NCI-H460 (cell line): ENCODE results near the gene PDX1. TPM values are rescaled to one million over a fixed set of nuclear protein-coding genes. Genes with fewer than 3 reads are reported as not detected.
A peak's percentile ranks its signal among the peaks of the same experiment; 100 is the strongest.
"Not testable (repeated sequence)": the region's sequence is repeated elsewhere in the genome, so short reads cannot be mapped to it uniquely, and the experiment has no call there.

ENCODE experiments used
- DNase-seq: peaks from one replicate; pipeline ENCODE4 v3.0.0-alpha.2; 2016; ENCODE audit warnings: low read depth; ENCODE audit errors: extremely low read depth
- total RNA-seq: library from RNA; depleted of rRNA; stranded (reverse); fragments of >200 nt; shearing (Covaris generic); gene quantifications from 2 replicates; pipeline ENCODE4 v1.2.3, GENCODE V29; 2014

PDX1 gene
- total RNA-seq, 1 experiment from 2014 or later, result not detected

DNA sequence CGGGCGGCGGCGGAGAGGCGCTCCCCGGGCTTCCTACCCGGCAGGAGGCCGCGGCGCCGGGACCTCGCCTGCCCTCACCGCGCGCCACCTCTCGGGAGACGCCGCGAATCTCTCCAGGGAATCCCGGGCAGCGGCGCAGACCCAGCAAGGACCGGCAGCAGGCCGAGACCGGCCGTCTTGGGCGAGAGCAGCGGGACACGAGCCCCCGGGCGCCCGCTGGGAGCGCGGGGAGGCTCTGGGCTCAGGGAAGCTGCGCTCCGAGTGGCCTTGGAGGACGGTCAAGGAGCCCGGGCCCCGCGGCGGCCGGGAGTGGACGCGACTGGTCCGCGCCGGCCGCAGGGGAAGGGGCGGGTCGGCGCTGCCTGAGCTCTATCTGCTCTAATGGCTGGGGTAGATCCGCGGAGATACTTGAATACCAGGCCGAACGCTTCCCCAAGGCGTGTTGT is 34.6 kb downstream of the PDX1 start:
- DNase-seq, result no peak

DNA sequence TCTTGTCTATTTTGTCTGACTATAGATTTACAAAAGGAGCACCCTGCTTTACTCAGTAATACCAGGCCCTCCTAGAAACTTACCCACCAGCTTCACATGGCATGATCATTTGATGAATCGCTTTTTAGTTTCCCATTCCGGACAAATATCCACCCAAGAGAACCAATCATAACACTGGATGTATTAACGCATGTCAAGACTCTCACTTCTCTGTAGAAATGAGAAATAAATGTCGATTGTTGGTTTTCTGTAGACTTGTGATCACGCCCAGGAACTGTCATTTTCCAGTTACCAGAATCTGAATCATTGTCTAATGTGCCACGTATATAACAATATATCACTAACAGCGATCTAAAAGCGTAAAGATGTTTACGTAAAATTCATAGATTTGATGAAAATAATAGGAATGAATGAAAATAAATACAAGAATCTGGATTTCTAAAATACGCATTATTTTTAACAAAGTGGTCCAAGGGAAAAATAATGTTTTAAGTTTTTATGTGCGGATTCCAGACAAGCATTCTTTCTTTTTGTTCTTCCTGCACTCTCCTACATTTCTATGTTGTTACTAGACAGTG is 35.3 kb downstream of the PDX1 start:
- DNase-seq, result no peak

DNA sequence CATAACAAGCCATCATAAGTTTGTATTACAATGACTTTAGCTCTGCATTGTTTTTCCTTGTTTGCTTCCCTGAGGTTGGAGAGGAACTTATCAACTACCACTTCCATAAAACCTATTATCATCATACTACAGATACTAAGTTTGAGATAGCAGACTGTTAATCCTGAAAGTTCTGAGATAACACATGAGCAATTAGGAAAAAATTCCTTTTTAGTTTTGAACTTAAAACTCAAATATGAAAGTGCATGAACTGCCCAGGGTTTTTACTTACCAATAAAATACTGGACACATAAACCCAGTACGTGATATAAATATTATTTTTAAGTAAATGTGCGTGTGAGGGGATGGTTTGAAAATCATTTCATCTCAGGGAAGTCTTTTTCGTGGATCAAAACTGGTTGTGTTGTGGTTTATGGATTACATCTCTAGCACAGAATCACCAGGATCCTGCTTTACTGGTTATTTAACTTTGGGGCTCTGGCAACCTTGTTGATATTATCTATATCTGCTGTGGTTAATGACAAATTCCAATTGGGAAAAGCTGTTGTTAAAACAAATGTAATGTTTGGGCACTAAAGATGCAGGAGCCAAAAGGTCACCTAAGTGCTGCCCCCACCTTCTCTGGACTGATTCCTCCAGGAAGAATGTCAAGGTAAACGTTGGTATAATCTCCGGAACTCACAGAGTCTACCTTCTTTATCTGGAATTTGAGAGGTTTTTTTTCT is 36.9 kb downstream of the PDX1 start:
- no peak for DNase-seq

DNA sequence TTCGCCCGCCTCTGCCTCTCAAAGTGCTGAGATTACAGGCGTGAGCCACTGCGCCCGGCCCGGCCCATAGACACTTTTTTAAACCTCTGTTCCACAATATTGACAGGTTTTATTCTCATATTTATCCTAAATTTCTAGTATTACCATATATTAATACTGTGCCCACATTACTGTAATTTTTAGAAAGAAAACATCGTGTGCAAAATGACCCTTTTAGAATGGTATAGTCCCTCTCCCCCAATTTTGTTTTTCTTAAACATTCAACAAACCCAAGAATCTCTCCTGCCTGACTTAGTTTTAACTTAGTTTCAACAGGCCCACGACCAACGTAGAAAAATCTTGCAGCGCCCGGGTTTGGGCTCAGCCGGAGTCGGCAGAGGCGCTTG is 40.2 kb downstream of the PDX1 start:
- DNase-seq, result no peak

DNA sequence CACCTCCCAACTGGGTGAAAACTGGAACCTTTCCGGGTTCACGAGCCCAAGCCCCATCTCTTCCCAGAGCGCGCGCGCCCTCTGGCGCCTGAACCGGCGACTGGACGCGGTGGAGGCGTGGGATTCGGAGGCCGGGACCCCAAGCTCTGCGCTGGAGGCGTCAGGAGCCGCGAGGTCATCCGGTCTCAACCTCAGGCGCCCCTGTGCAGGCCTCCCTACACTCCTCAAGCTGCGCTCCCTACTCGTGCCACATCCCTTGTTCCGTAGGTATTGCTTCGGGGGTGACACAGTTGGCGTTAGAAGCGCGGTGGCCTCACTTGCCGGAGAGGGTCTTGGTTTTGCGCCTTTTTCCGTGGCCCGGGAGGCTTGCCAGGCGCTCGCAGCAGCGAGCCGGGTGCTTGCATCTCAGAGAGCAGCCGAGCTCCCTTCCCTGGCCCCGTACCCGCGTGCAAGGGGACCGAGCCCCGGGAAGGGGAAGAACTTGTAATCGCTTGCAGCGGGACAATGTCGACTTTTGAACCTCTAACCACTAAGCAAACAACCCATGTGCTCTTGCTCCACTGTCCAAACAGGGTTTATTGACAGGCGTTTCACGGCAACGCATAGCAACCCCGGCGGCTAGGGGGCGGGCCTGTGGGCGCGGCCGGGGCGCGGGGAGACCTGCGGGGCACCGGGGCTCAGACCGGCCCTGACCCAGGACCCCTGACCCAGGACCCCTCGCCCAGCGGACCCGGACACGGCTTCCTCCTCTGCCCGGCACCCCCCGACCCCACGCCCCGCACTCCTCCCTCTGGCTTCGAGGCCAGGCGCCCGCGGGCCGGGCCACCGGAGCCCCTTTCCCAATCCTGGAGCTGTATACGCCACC is 40.8 kb downstream of the PDX1 start:
- peak; percentile 53 for DNase-seq

DNA sequence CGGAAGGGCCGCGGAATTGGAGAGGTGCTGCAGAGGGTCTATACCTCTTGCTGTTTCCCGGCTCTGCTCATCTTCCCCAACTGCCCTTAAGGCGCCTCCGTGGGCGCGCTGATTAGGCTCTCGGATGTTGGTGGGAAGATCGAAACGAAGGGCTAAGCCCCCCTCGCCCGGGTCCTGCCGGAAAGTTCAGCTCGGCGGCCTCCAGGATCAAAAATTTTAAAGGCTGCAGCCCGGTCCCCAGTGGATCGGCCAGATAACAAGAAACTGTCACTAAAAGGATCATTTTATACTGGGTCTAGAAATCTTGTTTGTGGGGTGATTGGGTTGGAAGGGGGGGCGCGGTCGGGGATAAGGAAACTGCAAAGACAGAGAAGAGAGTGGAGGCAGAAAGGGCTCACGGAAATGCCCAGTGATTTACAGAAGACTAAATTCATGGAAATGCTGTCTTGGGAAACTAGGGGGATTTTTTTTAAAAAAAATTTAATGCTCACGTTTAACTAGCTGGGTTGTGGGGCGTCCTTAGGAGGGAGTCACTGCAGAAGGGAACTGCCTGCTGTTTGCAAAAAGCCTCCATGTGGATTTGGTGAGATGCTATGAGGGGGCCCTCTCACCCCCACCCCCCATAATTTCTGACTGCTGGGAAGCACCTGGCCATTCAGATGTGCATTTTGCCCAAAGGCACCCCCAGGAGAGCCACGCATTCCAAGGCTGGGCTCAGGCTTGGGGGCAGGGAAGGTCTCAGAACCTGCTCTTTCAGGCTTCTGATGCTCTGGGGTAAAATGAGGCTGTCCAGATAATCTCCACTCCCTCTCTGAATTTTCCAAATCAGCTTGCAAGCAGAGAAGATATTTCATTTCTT is 41.7 kb downstream of the PDX1 start:
- DNase-seq, result no peak

DNA sequence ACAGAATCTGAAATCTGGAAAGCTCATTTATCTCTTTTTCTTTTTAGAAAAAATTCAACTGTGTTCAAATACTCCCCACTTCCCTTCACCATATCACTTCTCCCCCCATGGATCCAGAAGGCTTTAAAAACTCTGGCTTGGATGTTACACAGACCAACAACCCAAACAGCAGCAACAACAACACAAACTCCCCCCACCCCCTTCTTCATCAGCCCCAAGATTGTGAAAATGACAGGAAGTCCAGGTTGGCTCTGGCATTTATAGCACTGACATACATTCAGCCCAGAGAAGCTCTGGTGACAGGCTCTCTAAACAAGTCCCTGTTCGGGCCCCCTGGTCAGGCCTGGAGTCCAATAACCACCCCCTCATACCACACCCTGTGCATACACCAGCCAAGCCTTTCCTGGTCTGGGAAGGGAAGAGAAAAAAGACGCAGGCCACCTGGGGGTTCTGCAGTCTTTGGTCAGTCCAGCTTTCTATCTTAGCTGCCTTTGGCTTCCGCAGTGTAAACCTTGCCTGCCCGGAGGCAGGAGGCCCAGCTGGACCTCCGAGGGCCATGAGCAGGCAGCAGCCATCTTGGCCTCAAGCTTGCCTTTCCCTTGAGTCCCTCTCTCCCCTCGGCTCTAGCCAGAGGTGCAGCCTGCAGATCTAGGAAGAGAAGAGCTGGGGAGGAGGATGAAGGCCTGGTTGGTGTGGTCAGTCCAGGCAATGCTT is 42.5 kb downstream of the PDX1 start:
- DNase-seq, result no peak

DNA sequence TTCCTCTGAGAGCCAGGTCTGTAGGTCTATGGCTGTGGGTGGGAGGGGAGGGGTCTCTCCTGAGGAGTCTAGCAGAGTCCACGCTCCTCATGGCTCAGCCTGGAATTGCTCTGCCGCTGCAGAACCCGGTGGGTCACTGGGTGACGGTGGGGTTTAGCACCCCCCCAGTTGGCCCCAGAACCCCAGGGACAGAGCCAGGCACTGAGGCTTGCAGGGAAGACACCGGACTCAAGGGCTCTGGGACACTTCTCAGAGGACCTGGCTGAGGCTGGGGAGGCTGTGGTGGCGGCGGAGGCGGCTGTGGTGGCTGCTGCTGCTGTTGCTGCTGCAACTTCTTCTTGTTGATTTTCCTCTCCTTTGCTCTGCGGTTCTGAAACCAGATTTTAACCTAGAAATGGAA is 43.2 kb downstream of the PDX1 start:
- no peak for DNase-seq

DNA sequence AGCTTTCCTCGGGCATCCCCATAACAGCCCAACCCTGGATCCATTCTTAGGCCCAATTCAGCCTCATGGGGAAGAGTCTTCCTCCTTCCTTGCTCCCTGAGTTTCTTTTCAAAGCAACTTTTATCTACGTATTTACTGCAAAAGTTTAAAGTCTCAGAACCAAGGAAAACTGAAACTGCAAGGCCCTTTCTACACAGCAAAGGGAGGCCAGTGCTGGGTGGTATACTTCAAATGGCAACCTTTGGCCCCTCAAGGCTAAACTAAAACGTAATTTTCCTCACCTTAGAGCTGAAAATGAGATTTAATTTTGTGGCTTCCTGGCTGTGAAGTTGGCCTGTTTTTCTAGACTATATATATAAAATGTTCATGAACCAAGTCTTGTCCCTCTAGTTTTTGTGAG is 43.7 kb downstream of the PDX1 start:
- DNase-seq, result no peak

DNA sequence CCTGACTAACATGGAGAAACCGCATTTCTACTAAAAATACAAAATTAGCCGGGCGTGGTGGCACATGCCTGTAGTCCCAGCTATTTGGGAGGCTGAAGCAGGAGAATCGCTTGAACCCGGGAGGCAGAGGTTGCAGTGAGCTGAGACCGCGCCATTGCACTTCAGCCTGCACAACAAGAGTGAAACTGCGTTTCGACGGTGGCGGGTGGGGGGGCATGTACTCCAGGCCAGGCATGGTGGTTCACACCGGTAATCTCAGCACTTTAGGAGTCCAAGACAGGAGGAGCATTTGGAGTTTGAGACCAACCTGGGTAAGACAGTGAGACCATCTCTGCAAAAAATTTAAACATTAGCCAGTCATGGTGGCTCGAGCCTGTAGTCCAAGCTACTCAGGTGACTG is 44.4 kb downstream of the PDX1 start:
- DNase-seq, result not testable (repeated sequence)

DNA sequence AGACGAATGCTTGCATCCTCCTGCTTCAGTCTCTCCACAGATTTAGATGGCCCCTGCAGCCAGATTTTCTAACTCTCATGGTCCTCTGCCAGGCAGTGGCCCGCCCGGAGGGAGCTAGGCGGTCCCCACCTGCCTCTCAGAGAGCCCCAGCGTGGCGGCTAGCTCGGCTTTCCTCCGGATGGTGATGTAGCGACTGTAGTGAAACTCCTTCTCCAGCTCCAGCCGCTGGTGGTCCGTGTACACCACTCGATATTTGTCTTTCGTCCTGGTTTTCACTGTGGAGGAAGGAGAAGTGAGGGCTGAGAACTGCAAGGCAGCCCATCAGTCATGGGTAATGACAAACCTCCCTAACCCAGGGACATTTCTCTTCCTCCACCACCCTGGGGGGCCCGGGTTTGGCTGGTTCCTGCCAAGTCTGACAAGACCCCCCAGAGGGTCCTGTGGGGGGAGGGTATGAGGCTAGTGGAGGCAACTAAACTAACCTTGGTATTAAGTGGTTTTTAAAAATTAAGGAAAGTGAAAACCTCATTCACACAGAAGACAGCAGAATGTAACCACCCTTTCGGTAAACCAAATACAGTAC is 45.0 kb downstream of the PDX1 start:
- no peak for DNase-seq

DNA sequence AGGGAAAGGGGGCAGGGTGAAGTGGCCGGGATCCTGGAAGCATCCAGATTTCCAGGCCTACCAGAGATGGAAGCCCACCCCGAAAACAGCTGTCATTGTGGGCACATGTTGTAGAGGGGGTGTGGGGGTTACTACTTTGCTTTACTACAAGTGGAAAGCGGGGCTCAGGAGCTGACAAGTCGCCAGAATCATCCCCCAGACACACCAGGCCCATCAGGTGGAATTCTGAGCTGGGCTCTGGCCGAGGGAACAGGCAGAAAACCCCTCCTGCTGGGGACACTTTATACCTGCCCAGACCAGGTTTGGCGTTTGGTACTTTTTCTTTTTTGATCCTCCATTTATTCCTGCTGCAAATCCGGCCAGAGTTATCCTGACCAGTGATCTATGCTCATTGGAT is 45.5 kb downstream of the PDX1 start:
- DNase-seq, result no peak

DNA sequence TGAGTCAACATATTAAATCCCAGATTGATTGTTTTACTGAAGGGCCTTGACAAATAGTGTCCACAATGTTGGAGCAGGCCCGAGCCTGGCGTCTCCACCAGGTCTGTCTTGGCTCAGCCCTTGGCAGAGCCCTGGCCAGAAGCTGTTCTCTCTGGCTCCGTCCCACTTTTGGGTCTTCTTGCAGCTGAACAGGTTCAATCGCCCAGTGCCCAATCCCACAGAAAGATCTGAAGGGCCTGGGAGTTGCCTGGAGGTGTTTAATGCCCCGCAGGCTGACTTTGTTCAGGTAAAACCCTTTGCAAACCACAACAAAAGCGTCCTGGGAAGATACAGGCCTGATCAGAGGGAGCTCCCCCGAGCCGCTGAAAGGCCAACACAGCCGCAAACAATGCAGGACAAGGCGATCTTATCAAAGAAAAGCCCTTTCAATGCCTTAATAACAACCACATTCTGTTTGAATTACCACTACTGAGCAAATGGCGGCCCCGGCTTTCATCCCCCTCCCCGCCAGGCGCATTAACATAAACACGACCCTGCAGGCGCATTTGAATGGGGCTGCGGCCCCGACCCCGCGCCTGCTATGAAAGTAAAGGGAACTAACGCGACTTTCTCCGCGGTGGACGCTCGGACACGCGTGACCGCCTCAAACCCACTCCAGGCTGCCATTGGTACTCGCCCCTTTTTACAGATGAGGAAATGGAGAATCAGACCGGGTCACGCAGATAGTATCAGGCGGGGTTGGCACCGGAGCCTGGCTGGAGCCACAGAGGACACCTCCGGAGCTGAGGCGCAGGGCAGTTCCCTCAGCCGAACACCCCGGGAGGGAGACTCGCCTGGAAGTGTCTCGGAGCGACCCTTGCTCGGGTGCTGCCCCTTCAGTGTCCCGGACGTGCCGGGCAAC is 46.2 kb downstream of the PDX1 start:
- no peak for DNase-seq

DNA sequence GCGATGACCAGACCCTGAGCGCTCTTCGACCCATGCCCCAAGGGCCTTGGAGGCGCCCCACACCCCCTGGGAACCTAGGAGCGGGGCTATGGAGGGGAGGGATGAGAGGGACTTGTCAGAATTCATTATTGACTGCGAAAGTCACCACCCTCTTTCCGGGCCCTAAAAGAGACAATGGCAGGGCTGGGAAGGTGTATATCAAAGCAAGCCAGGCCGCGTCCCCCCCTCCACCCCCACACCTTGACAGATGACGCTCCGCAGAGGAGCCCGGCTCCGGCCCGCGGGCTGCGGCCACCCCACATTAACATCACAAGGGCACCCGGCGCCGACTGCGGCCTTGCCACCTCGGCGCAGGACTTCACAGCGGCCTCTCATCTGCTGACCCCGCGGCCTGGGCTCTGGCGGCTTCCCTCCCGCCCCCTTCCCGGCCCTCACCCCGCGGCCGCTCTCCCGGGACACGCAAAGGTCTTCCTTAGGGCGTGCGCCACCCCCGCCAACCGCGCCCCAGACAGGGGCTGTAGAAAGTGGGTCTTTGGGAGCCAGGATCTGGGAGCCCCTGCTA is 46.9 kb downstream of the PDX1 start:
- DNase-seq, result no peak

DNA sequence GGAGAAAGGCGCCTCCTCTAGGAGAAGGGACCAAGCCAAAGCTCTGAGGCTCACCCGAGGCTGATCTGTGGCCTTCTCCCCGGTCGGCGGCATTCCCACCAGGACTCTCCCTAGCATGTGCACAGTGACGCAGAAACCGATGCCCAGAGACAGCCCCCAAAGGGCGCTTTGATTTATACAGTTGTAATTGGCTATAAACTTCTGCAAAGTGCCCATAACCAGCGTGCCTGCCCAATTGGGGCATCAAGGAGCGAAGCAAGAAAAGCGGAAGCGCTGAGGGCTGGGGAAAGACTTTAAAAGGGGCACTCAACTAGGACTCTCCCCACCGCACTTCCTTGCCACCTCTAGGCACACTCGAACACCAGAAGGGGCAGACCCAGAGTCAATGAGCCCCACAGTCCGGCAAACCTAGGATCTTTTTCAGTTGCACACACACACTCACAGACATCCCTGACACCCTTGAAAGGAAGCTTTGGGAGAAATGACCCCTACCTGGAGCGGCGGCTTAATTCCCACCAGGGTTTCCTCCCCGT is 47.5 kb downstream of the PDX1 start:
- DNase-seq, result no peak

DNA sequence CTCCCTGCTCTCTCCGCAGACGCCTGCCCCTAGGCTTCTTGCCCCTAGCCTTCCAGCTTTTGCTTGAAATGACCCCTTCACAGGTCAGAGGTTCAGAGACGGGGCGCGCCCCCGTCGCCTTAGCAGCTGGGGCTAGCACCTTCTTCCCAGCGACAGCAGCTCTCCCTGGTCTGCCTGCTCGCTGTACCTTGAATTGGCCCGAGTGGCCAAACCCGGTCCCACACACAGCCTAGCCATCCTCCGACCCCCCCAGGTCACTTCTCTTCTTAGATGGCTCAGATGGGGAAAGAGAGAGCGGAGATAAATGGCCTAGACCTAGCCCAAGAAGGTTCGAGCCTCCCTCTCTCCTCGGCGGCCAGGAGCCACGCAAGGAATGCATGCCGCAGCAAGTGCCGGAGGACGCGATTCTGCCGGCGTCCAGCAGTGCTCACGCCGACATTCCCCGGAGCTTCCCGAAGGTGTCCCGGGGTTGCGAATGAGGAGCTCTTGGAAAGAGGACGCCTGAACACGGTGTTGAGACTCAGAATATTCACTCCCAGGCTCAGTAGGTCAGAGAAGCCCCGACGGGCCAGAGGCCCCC is 48.0 kb downstream of the PDX1 start:
- no peak for DNase-seq

DNA sequence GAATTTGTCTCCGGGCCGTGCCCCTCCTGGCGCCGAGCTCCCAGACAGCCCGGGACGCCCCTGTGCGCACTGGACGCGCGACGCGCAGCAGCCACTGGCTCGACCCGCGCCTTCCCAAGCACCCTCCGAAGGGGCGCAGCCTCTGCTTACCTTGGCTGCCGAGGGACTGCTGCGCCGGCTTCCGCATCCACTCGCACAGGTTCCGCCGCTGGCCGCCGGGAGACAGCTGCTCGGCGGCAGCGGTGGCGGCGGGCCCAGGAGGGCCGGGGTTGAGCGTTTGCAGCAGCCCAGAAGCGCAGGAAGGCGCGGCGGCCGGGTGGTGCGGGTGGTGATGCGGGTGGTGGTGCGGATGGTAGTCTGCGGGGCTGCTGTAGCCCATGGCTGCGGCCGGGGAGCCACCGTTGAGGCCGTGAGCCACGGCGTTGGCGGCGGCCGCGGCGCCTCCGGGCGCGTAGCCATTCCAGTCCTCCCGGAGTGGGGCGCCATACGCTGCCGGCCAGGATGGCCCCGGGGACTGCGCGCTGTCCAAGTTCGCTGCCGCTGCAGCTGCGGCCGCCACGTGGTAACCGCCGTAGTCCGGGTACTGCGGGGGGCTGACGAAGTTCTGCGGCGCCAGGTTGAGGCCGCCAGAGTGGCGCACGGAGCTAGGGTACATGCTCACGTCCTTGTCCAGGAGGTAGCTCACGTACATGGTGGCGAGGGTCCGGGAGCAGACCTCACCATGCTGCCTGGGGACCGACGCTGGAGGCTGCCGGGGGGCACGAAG is 48.7 kb downstream of the PDX1 start:
- DNase-seq, result no peak
